Esophagus squamous epithelium (tissue), 5 donors: ENCODE data around the gene PPP1R3G. TPM values are rescaled to one million over a fixed set of nuclear protein-coding genes. Genes with fewer than 3 reads are reported as not detected.

Experiments
- DNase-seq: peaks from one replicate; lab custom pipeline; 2025; lab: John Stamatoyannopoulos, UW
- H3K27ac ChIP-seq, 4 donors: fragments of 200-600 bp; sonication (generic); one replicate each; pipeline ENCODE4 v1.5.1; 2016 to 2019; ENCODE audit warnings: mild to moderate bottlenecking in 1 of 4
- H3K27me3 ChIP-seq, 4 donors: fragments of 200-600 bp; sonication (generic); 1 replicate in 3 of 4; 2 replicates in 1 of 4; pipeline versions ENCODE4 v1.5.1 to v1.6.0; 2017 to 2021; ENCODE audit warnings: antibody characterized with exemption in 1 of 4
- H3K36me3 ChIP-seq, 3 donors: fragments of 200-600 bp; sonication (generic); one replicate each; pipeline ENCODE4 v1.5.1; 2016 to 2019
- H3K4me1 ChIP-seq, 3 donors: fragments of 200-600 bp; sonication (generic); one replicate each; pipeline ENCODE4 v1.5.1; 2017 to 2019
- H3K4me3 ChIP-seq, 4 donors: fragments of 200-600 bp; sonication (generic); 1 replicate in 3 of 4; 2 replicates in 1 of 4; pipeline ENCODE4 v1.5.1; 2016 to 2019; ENCODE audit warnings: mild to moderate bottlenecking in 2 of 4, moderate library complexity in 1 of 4
- H3K9me3 ChIP-seq, 3 donors: fragments of 200-600 bp; sonication (generic); one replicate each; pipeline ENCODE4 v1.5.1; 2016 to 2019
- CTCF ChIP-seq, 6 experiments: fragments of 450-650 bp in 4 of 6; fragments of 200-600 bp in 2 of 6; sonication (generic) in 2 of 6; IDR thresholded peaks; one replicate each; pipeline ENCODE4 v1.5.1; 2016 to 2019; ENCODE audit warnings: antibody characterized with exemption in 6 of 6, mild to moderate bottlenecking in 4 of 6, moderate library complexity in 4 of 6
- POLR2A ChIP-seq, 4 donors: fragments of 450-650 bp; IDR thresholded peaks; one replicate each; pipeline ENCODE4 v1.6.1; 2017; ENCODE audit warnings: antibody characterized with exemption in 4 of 4, mild to moderate bottlenecking in 4 of 4, moderate library complexity in 3 of 4
- WGBS, 2 donors: methylation state at CpG; one replicate each; pipeline ENCODE4 v1.1.5; 2018; 5-methylcytosine and 5-hydroxymethylcytosine counted together
- intact Hi-C: fragments of 100-400 bp; cut with DNase I; formaldehyde crosslinking; loops from one replicate; pipeline ENCODE4 v1.15.0; 2022
- total RNA-seq, 4 donors: library from RNA; depleted of rRNA; stranded (reverse); fragments of >200 nt; gene quantifications; one replicate each; pipeline ENCODE4 v1.1.0, GENCODE V29; 2016
- donor health status: DM: yes; HTN: yes; CAD: no.

Gene PPP1R3G
- total RNA-seq, 4 donors from 2014 or later, result 1.1 to 3.0 (median 1.6) TPM

GRCh38 chr6:5045416-5045815, 39.7 kb upstream of the PPP1R3G start:
- 54 to 74% methylated on average over 8 of the region's 8 CpGs for WGBS, 2 donors
- Histone ChIP-seq H3K36me3 (no peaks in the 10 kb centered on the region), H3K27ac (no peak overlapping the region), H3K4me1 (no peaks in the 10 kb centered on the region), H3K9me3 (peaks cover 0 to 3% (median 0%) of the 10 kb centered on the region in 3 donors), H3K27me3 (no peaks in the 10 kb centered on the region), H3K4me3 (no peak overlapping the region)
- intact Hi-C loops, result no loop called here
- DNase-seq, result no peak
- TF ChIP-seq CTCF (IDR thresholded peaks at IDR 0.05) (no peak), POLR2A (IDR thresholded peaks at IDR 0.05) (no peak)

DNA sequence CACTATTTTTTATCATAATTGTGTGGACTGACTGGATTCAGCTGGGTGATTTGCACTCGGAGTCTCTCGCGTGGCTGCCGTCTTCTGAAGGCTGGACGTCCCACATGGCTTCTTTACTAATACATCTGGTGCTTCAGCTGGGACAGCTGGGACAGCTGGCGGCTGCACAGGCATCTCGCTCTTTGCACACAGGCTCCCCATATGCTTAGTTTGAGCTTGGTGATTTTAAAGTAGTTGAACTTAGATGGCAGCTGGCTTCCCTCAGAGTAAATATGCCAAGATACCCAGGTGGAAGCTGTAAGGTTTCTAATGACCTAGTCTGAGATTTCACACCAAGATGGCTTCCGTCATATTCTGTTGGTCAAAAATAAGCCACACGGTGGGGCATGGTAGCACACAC, 38.7 kb upstream of the PPP1R3G start:
- Histone ChIP-seq H3K36me3 (no peaks in the 10 kb centered on the region), H3K27ac (no peak overlapping the region), H3K4me1 (no peaks in the 10 kb centered on the region), H3K27me3 (no peaks in the 10 kb centered on the region), H3K9me3 (peaks cover 0 to 12% (median 7%) of the 10 kb centered on the region in 3 donors), H3K4me3 (no peak overlapping the region)
- DNase-seq, result no peak
- no peak for TF ChIP-seq POLR2A (IDR thresholded peaks at IDR 0.05)
- TF ChIP-seq CTCF (IDR thresholded peaks at IDR 0.05), result no peak
- 96% methylated on average over 9 of the region's 9 CpGs for WGBS, 2 donors
- intact Hi-C loops, result no loop called here

DNA sequence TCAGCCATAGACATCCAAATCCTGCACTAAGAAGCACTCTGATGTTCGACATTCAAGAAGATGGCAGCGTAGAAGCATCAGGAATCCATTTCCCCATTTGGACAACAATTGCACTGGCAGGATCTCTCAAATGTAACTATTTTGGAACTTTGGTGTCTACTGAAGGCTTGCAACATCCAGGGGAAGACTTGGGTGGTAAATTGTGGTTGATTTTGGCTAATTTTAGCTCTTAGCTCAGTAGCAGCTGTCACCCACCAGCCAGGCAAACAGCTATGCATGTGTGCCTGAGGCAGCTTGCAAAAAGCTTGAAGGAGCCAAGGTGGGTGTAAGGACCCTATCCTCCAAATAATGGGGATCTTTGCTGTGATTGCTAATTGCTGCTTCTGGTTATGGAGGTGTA, 35.1 kb upstream of the PPP1R3G start:
- Histone ChIP-seq H3K27ac (no peak overlapping the region), H3K27me3 (no peaks in the 10 kb centered on the region), H3K36me3 (no peaks in the 10 kb centered on the region), H3K4me1 (no peaks in the 10 kb centered on the region), H3K4me3 (no peak overlapping the region), H3K9me3 (peaks cover 0 to 17% (median 14%) of the 10 kb centered on the region in 3 donors)
- intact Hi-C loops, result no loop called here
- DNase-seq, result no peak
- 83% methylated on average over 2 of the region's 2 CpGs for WGBS, 2 donors
- no peak for TF ChIP-seq POLR2A (IDR thresholded peaks at IDR 0.05)
- no peak for TF ChIP-seq CTCF (IDR thresholded peaks at IDR 0.05)

- no peaks in the 10 kb centered on the region for H3K4me1 ChIP-seq
- H3K4me3 ChIP-seq, result no peak overlapping the region
- H3K27me3 ChIP-seq, result no peaks in the 10 kb centered on the region
- TF ChIP-seq POLR2A (IDR thresholded peaks at IDR 0.05), result no peak
- no peak for TF ChIP-seq CTCF (IDR thresholded peaks at IDR 0.05)
- no peak for DNase-seq
- intact Hi-C loops, result no loop called here
- H3K9me3 ChIP-seq, result peaks cover 0 to 17% (median 14%) of the 10 kb centered on the region in 3 donors
- 46 to 65% methylated on average over 1 of the region's 1 CpG for WGBS, 2 donors
- H3K27ac ChIP-seq, result no peak overlapping the region
- no peaks in the 10 kb centered on the region for H3K36me3 ChIP-seq
Measured at GRCh38 chr6:5051394-5051793, 33.7 kb upstream of the PPP1R3G start.

DNA sequence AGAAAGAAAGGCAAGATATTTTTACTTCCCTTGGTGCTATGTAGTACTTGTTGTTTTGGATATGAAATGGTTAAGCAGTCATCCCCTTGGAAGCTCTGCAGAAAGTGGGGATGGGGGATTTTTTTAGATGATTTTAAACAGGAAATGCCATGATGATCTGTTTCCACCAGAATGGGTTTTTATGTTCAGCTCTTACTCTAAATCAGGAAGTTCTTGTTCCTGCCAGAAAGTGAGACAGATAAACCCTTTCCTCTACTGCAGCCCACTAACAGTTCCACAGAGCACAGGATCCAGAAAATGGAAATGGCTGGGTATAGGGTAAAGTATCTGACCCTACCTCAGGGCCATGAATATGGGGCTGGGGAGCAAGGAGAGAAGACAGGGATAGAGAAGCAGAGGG, 32.1 kb upstream of the PPP1R3G start:
- Histone ChIP-seq H3K27me3 (no peaks in the 10 kb centered on the region), H3K36me3 (no peaks in the 10 kb centered on the region), H3K27ac (no peak overlapping the region), H3K4me1 (no peaks in the 10 kb centered on the region), H3K4me3 (no peak overlapping the region), H3K9me3 (peaks cover 0 to 17% (median 14%) of the 10 kb centered on the region in 3 donors)
- DNase-seq, result no peak
- TF ChIP-seq CTCF (IDR thresholded peaks at IDR 0.05) (no peak), POLR2A (IDR thresholded peaks at IDR 0.05) (no peak)
- intact Hi-C loops, result no loop called here
